Parathyroid adenoma (tissue), 2 donors: ENCODE data around the gene ARL6IP5.
A peak's percentile ranks its signal among the peaks of the same experiment; 100 is the strongest.

Experiments used
- H2AFZ ChIP-seq: fragments of 300-600 bp; sonication (generic); one replicate; pipeline ENCODE4 v1.7.0; 2017; ENCODE audit warnings: antibody characterized with exemption, mild to moderate bottlenecking
- H3K27ac ChIP-seq: fragments of 300-600 bp; sonication (generic); one replicate; pipeline ENCODE4 v1.7.0; 2017
- H3K27me3 ChIP-seq: fragments of 300-600 bp; sonication (generic); one replicate; pipeline ENCODE4 v1.7.0; 2017; ENCODE audit warnings: low read length; ENCODE audit not compliant: control insufficient read depth, insufficient read depth
- H3K36me3 ChIP-seq: fragments of 300-600 bp; sonication (generic); one replicate; pipeline ENCODE4 v1.7.0; 2017; ENCODE audit warnings: low read length; ENCODE audit not compliant: control insufficient read depth, insufficient read depth
- H3K4me1 ChIP-seq: fragments of 300-600 bp; sonication (generic); one replicate; pipeline ENCODE4 v1.7.0; 2017; ENCODE audit warnings: control low read depth
- H3K4me2 ChIP-seq: fragments of 300-600 bp; sonication (generic); one replicate; pipeline ENCODE4 v1.7.0; 2017; ENCODE audit warnings: low read length
- H3K4me3 ChIP-seq: fragments of 300-600 bp; sonication (generic); one replicate; pipeline ENCODE4 v1.7.0; 2017; ENCODE audit warnings: low read depth, low read length
- H3K79me2 ChIP-seq: fragments of 300-600 bp; sonication (generic); one replicate; pipeline ENCODE4 v1.7.0; 2017; ENCODE audit warnings: control low read depth
- H3K9ac ChIP-seq: fragments of 300-600 bp; sonication (generic); one replicate; pipeline ENCODE4 v1.7.0; 2017; ENCODE audit warnings: mild to moderate bottlenecking
- H3K9me3 ChIP-seq: fragments of 300-600 bp; sonication (generic); one replicate; pipeline ENCODE4 v1.7.0; 2017; ENCODE audit warnings: low read length; ENCODE audit not compliant: control insufficient read depth
- TF ChIP-seq, protein P1 (sequence below): fragments of 300-600 bp; sonication (generic); IDR thresholded peaks from one replicate; pipeline ENCODE4 v1.7.0; 2017; ENCODE audit warnings: antibody characterized with exemption, mild to moderate bottlenecking
- donor health status: primary hyperparathyroidism.

ARL6IP5 gene

DNA sequence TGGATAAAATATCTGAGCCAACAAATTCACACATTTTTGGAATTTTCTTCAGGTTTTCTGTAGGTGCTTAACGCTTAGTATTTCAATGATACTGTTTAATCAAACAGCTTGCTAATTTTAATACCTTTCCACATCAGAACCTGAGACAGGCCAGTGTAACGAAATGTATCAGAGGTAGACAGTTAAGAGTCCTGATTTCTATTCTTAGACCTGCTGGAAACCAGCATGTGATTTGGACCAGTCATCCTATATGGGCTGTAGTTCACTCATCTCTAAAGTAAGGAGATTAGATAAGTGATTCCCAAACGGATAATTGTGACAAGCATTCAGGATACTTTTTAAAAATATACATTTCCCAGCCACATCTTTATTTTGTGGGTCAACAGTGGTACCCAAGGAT lies 18.4 kb downstream of the ARL6IP5 start:
- Histone ChIP-seq H3K4me3 (no peak overlapping the region), H3K9me3 (no peaks in the 10 kb centered on the region), H2AFZ (no peak overlapping the region), H3K4me1 (peaks cover 3% of the 10 kb centered on the region), H3K79me2 (peaks cover 23% of the 10 kb centered on the region), H3K36me3 (no peaks in the 10 kb centered on the region), H3K27ac (no peak overlapping the region), H3K4me2 (no peak overlapping the region), H3K9ac (no peak overlapping the region), H3K27me3 (no peaks in the 10 kb centered on the region)
- TF ChIP-seq, protein P1, sequence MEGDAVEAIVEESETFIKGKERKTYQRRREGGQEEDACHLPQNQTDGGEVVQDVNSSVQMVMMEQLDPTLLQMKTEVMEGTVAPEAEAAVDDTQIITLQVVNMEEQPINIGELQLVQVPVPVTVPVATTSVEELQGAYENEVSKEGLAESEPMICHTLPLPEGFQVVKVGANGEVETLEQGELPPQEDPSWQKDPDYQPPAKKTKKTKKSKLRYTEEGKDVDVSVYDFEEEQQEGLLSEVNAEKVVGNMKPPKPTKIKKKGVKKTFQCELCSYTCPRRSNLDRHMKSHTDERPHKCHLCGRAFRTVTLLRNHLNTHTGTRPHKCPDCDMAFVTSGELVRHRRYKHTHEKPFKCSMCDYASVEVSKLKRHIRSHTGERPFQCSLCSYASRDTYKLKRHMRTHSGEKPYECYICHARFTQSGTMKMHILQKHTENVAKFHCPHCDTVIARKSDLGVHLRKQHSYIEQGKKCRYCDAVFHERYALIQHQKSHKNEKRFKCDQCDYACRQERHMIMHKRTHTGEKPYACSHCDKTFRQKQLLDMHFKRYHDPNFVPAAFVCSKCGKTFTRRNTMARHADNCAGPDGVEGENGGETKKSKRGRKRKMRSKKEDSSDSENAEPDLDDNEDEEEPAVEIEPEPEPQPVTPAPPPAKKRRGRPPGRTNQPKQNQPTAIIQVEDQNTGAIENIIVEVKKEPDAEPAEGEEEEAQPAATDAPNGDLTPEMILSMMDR, result no peak

DNA sequence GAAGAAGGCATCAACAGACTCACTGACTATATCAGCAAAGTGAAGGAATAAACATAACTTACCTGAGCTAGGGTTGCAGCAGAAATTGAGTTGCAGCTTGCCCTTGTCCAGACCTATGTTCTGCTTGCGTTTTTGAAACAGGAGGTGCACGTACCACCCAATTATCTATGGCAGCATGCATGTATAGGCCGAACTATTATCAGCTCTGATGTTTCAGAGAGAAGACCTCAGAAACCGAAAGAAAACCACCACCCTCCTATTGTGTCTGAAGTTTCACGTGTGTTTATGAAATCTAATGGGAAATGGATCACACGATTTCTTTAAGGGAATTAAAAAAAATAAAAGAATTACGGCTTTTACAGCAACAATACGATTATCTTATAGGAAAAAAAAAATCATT lies 19.8 kb downstream of the ARL6IP5 start:
- H3K4me1 ChIP-seq, result peaks cover 6% of the 10 kb centered on the region
- H3K9ac ChIP-seq, result no peak overlapping the region
- H3K79me2 ChIP-seq, result peaks cover 13% of the 10 kb centered on the region
- H3K4me3 ChIP-seq, result no peak overlapping the region
- H3K36me3 ChIP-seq, result no peaks in the 10 kb centered on the region
- TF ChIP-seq, protein P1, result no peak
- no peak overlapping the region for H3K27ac ChIP-seq
- no peaks in the 10 kb centered on the region for H3K27me3 ChIP-seq
- no peak overlapping the region for H2AFZ ChIP-seq
- no peaks in the 10 kb centered on the region for H3K9me3 ChIP-seq
- H3K4me2 ChIP-seq, result no peak overlapping the region

DNA sequence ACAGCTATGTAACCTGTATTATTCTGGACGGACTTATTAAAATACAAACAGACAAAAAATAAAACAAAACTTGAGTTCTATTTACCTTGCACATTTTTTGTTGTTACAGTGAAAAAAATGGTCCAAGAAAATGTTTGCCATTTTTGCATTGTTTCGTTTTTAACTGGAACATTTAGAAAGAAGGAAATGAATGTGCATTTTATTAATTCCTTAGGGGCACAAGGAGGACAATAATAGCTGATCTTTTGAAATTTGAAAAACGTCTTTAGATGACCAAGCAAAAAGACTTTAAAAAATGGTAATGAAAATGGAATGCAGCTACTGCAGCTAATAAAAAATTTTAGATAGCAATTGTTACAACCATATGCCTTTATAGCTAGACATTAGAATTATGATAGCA lies 20.6 kb downstream of the ARL6IP5 start:
- no peak overlapping the region for H3K4me2 ChIP-seq
- H3K27ac ChIP-seq, result no peak overlapping the region
- H3K9ac ChIP-seq, result no peak overlapping the region
- no peaks in the 10 kb centered on the region for H3K36me3 ChIP-seq
- no peaks in the 10 kb centered on the region for H3K27me3 ChIP-seq
- no peak overlapping the region for H3K4me3 ChIP-seq
- peaks cover 6% of the 10 kb centered on the region for H3K79me2 ChIP-seq
- H3K4me1 ChIP-seq, result peaks cover 6% of the 10 kb centered on the region
- H3K9me3 ChIP-seq, result no peaks in the 10 kb centered on the region
- H2AFZ ChIP-seq, result no peak overlapping the region
- TF ChIP-seq, protein P1, result no peak

DNA sequence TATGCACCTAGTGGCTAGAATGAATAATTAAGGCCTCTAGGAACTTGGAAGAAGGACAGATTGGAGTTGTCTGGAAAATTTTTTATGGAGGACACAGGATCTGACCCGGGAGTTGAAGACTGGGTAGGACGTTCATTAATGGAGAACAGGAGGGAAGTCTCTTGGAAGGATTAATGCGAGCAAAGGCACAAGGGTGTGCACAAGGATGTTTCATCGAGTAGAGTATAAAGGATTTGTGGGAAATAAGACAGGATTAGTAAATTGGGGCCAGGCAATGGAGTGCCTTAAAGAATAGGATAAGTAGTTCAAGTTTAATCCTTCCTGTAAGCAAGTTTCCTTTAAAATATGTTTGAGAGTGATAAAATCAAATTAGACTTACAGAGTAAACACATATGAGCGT lies 23.1 kb downstream of the ARL6IP5 start:
- no peak overlapping the region for H3K4me3 ChIP-seq
- H3K4me2 ChIP-seq, result no peak overlapping the region
- H3K27ac ChIP-seq, result no peak overlapping the region
- peaks cover 6% of the 10 kb centered on the region for H3K4me1 ChIP-seq
- no peaks in the 10 kb centered on the region for H3K36me3 ChIP-seq
- no peaks in the 10 kb centered on the region for H3K27me3 ChIP-seq
- no peaks in the 10 kb centered on the region for H3K79me2 ChIP-seq
- H3K9ac ChIP-seq, result no peak overlapping the region
- TF ChIP-seq, protein P1, result no peak
- no peaks in the 10 kb centered on the region for H3K9me3 ChIP-seq
- H2AFZ ChIP-seq, result no peak overlapping the region

DNA sequence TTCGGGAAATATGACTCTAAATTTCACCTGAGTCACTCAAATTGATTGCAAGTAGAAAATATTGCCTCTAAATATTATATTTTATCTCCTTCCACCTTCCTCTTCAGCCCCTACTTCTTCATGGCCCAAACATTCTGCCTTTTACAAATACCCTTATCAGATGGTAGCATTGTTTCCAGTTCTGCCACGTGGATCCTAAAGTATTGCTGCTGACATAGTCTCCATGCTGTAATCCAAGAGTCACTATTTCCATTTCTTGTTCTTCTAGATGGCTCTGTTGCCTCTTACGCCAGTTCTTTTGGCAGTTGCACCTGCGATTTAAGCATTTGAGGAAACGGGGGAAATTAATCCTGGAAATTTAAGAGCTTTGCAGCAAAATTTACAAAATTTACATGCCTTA lies 24.1 kb downstream of the ARL6IP5 start:
- Histone ChIP-seq H3K9ac (no peak overlapping the region), H3K4me3 (no peak overlapping the region), H3K79me2 (no peaks in the 10 kb centered on the region), H2AFZ (peak overlapping the region; percentile 47), H3K27me3 (no peaks in the 10 kb centered on the region), H3K4me1 (peaks cover 6% of the 10 kb centered on the region), H3K27ac (no peak overlapping the region), H3K4me2 (no peak overlapping the region), H3K36me3 (no peaks in the 10 kb centered on the region), H3K9me3 (no peaks in the 10 kb centered on the region)
- TF ChIP-seq, protein P1, result no peak
